B cell (primary cell): ENCODE data around the gene VWCE.
"Not testable (repeated sequence)": the region's sequence is repeated elsewhere in the genome, so short reads cannot be mapped to it uniquely, and the experiment has no call there.

Experiments
- EZH2 ChIP-seq: IDR thresholded peaks from 2 replicates; pipeline ENCODE4 v1.6.1; 2012; ENCODE audit warnings: borderline replicate concordance, low read depth, mild to moderate bottlenecking, moderate library complexity, low read length; ENCODE audit not compliant: insufficient read depth, poor library complexity, severe bottlenecking
- TF ChIP-seq, protein P1 (sequence below): fragments of 200-600 bp; IDR thresholded peaks from one replicate; pipeline ENCODE4 v1.8.0; 2022; ENCODE audit warnings: antibody characterized with exemption, mild to moderate bottlenecking

DNA sequence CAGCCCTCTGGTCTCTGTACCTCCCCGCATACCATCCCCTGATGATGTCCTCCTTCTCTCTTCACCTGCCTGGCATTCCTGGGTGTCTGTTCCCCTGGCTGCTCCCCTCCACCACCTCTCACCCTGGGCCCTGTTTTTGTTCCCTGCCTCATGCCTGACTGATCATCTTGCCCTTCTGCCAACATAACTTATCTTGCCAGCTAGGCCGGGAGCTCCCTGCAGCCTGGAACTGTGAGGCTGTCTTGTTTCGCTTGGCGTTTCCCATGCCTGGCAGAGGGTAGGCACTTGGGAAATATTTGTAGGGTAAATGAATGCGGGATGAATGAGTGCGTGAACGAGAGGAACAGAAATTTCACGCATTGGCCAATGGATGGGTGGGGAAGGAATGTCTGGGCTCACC lies 45.9 kb downstream of the VWCE start:
- TF ChIP-seq, protein P1, sequence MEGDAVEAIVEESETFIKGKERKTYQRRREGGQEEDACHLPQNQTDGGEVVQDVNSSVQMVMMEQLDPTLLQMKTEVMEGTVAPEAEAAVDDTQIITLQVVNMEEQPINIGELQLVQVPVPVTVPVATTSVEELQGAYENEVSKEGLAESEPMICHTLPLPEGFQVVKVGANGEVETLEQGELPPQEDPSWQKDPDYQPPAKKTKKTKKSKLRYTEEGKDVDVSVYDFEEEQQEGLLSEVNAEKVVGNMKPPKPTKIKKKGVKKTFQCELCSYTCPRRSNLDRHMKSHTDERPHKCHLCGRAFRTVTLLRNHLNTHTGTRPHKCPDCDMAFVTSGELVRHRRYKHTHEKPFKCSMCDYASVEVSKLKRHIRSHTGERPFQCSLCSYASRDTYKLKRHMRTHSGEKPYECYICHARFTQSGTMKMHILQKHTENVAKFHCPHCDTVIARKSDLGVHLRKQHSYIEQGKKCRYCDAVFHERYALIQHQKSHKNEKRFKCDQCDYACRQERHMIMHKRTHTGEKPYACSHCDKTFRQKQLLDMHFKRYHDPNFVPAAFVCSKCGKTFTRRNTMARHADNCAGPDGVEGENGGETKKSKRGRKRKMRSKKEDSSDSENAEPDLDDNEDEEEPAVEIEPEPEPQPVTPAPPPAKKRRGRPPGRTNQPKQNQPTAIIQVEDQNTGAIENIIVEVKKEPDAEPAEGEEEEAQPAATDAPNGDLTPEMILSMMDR = not testable (repeated sequence)
- not testable (repeated sequence) for TF ChIP-seq EZH2
